ENCODE measurements around the gene GADD45B.
"Not testable (repeated sequence)": the region's sequence is repeated elsewhere in the genome, so short reads cannot be mapped to it uniquely, and the experiment has no call there.

The GADD45B gene

DNA sequence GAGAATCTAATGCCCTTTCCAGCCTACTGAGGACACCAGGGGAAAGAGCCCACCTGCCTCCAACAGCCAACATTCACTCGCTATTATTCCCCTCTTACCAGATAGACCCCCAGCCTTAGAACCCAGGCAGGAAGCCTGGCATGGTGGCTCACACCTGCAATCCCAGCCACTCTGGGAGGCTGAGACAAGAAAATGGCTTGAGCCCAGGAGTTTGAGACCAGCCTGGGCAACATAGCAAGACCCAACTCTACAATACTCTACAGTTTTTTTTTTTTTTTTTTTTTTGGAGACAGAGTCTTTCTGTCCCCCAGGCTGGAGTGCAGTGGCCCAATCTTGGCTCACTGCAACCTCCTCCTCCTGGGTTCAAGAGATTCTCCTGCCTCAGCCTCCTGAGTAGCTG is 15.7 kb upstream of the GADD45B start:
- TF ChIP-seq Cebpa-rat (IDR thresholded peaks at IDR 0.05): no peak
- Histone ChIP-seq H3K4me2 (peak overlapping the region in 8 of 11 experiments; percentile 9 to 91 (median 35); a peak in 10 of 22 replicates), H4K20me1 (peaks cover under 1 to 12% (median 10%) of the 10 kb centered on the region in 11 experiments; a peak in 18 of 22 replicates), H3K27me3 (no peaks in the 10 kb centered on the region), H3K4me1 (peaks cover 23 to 64% (median 46%) of the 10 kb centered on the region in 10 experiments), H3K27ac (peak overlapping the region in 3 of 11 experiments; percentile 4 to 22 (median 7); a peak in 3 of 22 replicates), H3K9ac (no peak overlapping the region), H3K36me3 (no peaks in the 10 kb centered on the region; a peak in 1 of 22 replicates), H3K4me3 (no peak overlapping the region), H3K9me3 (replicated peaks in 1 of 11) (no peaks in the 10 kb centered on the region)

- Histone ChIP-seq H3K4me1 (peaks cover 17 to 59% (median 40%) of the 10 kb centered on the region in 10 experiments), H3K27ac (peak overlapping the region in 9 of 11 experiments; percentile 66 to 88 (median 82); a peak in 19 of 22 replicates), H3K27me3 (no peaks in the 10 kb centered on the region), H4K20me1 (no peaks in the 10 kb centered on the region), H3K4me2 (peak overlapping the region; percentile 86 to 99 (median 94)), H3K9ac (peak overlapping the region; percentile 61 to 84 (median 82)), H3K36me3 (no peaks in the 10 kb centered on the region; a peak in 1 of 22 replicates), H3K4me3 (peak overlapping the region; percentile 62 to 83 (median 70)), H3K9me3 (replicated peaks in 1 of 11) (no peaks in the 10 kb centered on the region)
- TF ChIP-seq Cebpa-rat (IDR thresholded peaks at IDR 0.05): no peak
Observed at GRCh38 chr19:2461751-2462634, 13.9 kb upstream of the GADD45B start.

GRCh38 chr19:2462635-2463421 is 13.1 kb upstream of the GADD45B start:
- Histone ChIP-seq H3K4me3 (peak overlapping the region; percentile 62 to 83 (median 70)), H3K36me3 (no peaks in the 10 kb centered on the region; a peak in 1 of 22 replicates), H3K9ac (peak overlapping the region; percentile 61 to 84 (median 82)), H3K4me1 (peaks cover 9 to 51% (median 33%) of the 10 kb centered on the region in 10 experiments), H4K20me1 (no peaks in the 10 kb centered on the region), H3K9me3 (replicated peaks in 1 of 11) (no peaks in the 10 kb centered on the region), H3K4me2 (peak overlapping the region; percentile 86 to 99 (median 94)), H3K27me3 (no peaks in the 10 kb centered on the region), H3K27ac (peak overlapping the region in 9 of 11 experiments; percentile 66 to 88 (median 82); a peak in 19 of 22 replicates)
- no peak for TF ChIP-seq Cebpa-rat (IDR thresholded peaks at IDR 0.05)

GRCh38 chr19:2463694-2464093 is 12.2 kb upstream of the GADD45B start:
- not testable (repeated sequence) for H3K4me3 ChIP-seq; H3K9me3 ChIP-seq (replicated peaks in 1 of 11); H4K20me1 ChIP-seq; H3K27me3 ChIP-seq; H3K4me2 ChIP-seq; H3K36me3 ChIP-seq; H3K9ac ChIP-seq; H3K27ac ChIP-seq
- H3K4me1 ChIP-seq: peaks cover 10 to 56% (median 39%) of the 10 kb centered on the region in 10 experiments

- Histone ChIP-seq H3K4me2 (no peak overlapping the region), H3K27me3 (no peaks in the 10 kb centered on the region), H3K9me3 (replicated peaks in 1 of 11) (no peaks in the 10 kb centered on the region), H4K20me1 (no peaks in the 10 kb centered on the region), H3K36me3 (no peaks in the 10 kb centered on the region), H3K4me3 (no peak overlapping the region), H3K4me1 (peaks cover 17 to 58% (median 46%) of the 10 kb centered on the region in 10 experiments), H3K9ac (peak overlapping the region in 1 of 11 experiments; percentile 29; a peak in 1 of 22 replicates), H3K27ac (no peak overlapping the region)
- no peak for TF ChIP-seq Cebpa-rat (IDR thresholded peaks at IDR 0.05)
Observed at GRCh38 chr19:2464389-2464788, 11.5 kb upstream of the GADD45B start.

GRCh38 chr19:2468596-2468995 is 7.3 kb upstream of the GADD45B start:
- Histone ChIP-seq H3K27ac (peak overlapping the region in 5 of 11 experiments; percentile 40 to 67 (median 55); a peak in 8 of 22 replicates), H4K20me1 (no peaks in the 10 kb centered on the region), H3K36me3 (no peaks in the 10 kb centered on the region), H3K4me2 (peak overlapping the region in 9 of 11 experiments; percentile 61 to 87 (median 82); a peak in 18 of 22 replicates), H3K4me3 (no peak overlapping the region), H3K4me1 (peaks cover 8 to 45% (median 37%) of the 10 kb centered on the region in 10 experiments), H3K9ac (peak overlapping the region in 3 of 11 experiments; percentile 42 to 52 (median 50); a peak in 3 of 22 replicates), H3K27me3 (no peaks in the 10 kb centered on the region), H3K9me3 (replicated peaks in 1 of 11) (no peaks in the 10 kb centered on the region)
- TF ChIP-seq Cebpa-rat (IDR thresholded peaks at IDR 0.05): no peak

GRCh38 chr19:2469102-2469914 is 6.6 kb upstream of the GADD45B start:
- no peaks in the 10 kb centered on the region for H4K20me1 ChIP-seq
- peak overlapping the region in 9 of 11 experiments; percentile 3 to 66 (median 42); a peak in 14 of 22 replicates for H3K9ac ChIP-seq
- peak overlapping the region in 8 of 11 experiments; percentile 27 to 67 (median 52); a peak in 14 of 22 replicates for H3K27ac ChIP-seq
- H3K9me3 ChIP-seq (replicated peaks in 1 of 11): no peaks in the 10 kb centered on the region
- peaks cover 12 to 51% (median 43%) of the 10 kb centered on the region in 10 experiments for H3K4me1 ChIP-seq
- TF ChIP-seq Cebpa-rat (IDR thresholded peaks at IDR 0.05): peak in 3 of 11 experiments; percentile 20 to 89 (median 58); a peak in 4 of 22 replicates
- H3K4me3 ChIP-seq: 0 out of 20 replicates have a peak overlapping the region, but pooled peaks of 1 of the 10 experiments have one; percentile 9
- no peaks in the 10 kb centered on the region for H3K36me3 ChIP-seq
- peak overlapping the region; percentile 56 to 87 (median 82) for H3K4me2 ChIP-seq
- no peaks in the 10 kb centered on the region for H3K27me3 ChIP-seq

DNA sequence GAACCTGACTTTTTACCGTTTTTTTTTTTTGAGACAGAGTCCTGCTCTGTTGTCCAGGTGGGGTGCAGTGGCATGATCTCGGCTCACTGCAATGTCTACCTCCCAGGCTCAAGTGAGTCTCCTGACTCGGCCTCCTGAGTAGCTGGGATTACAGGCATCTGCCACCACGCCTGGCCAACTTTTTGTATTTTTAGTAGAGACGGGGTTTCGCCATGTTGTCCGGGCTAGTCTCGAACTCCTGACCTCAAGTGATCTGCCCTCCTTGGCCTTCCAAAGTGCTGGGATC is 6.1 kb upstream of the GADD45B start:
- not testable (repeated sequence) for H3K4me3 ChIP-seq; H3K27me3 ChIP-seq; H3K36me3 ChIP-seq; H3K9me3 ChIP-seq (replicated peaks in 1 of 11); H4K20me1 ChIP-seq
- Histone ChIP-seq H3K4me2 (peak overlapping the region; percentile 56 to 87 (median 82); a peak in 21 of 22 replicates), H3K4me1 (peaks cover 14 to 55% (median 46%) of the 10 kb centered on the region in 10 experiments), H3K9ac (peak overlapping the region in 8 of 11 experiments; percentile 1 to 52 (median 25); a peak in 11 of 22 replicates), H3K27ac (peak overlapping the region in 7 of 11 experiments; percentile 27 to 67 (median 54); a peak in 9 of 22 replicates)
